ENCODE data around the gene SLC52A3. TPM values are rescaled to one million over a fixed set of nuclear protein-coding genes. Genes with fewer than 3 reads are reported as not detected.

The SLC52A3 gene
- total RNA-seq, 1 donor, result not detected

DNA sequence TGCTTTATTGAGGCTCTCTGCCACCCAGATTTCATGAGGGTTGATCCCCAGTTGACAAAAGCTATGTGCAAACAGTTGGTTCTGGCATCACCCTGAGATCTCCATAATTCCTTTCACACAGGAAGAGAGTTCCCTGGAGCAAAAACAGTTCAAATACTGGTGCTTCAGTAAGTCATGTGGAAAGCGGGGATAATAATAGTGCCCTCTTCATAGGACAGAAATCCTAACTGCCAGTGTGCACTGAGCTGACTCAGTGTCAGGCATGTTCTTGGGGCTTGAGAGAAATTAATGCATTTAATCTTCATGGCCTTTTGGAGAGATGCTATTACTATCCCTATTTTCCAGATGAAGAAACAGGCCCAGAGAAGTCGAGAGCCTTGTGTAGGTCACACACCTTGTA lies 7.9 kb upstream of the SLC52A3 start:
- no peaks in the 10 kb centered on the region for H3K4me1 ChIP-seq (ENCODE audit: insufficient read depth, low read length)
- H3K27ac ChIP-seq (ENCODE audit: low read depth, low read length), result no peak overlapping the region

GRCh38 chr20:775679-776135 lies 7.4 kb upstream of the SLC52A3 start:
- H2AFZ ChIP-seq (ENCODE audit: low read length), result no peak overlapping the region
- no peaks in the 10 kb centered on the region for H3K79me2 ChIP-seq (ENCODE audit: insufficient read depth, low read length)
- no peaks in the 10 kb centered on the region for H4K20me1 ChIP-seq (ENCODE audit: insufficient read depth, low read length)
- no peak for TF ChIP-seq CTCF (IDR thresholded peaks at IDR 0.05; ENCODE audit: extremely low read depth, low read depth, low read length)
- H3K4me1 ChIP-seq (ENCODE audit: insufficient read depth, low read length), result no peaks in the 10 kb centered on the region
- no peaks in the 10 kb centered on the region for H3K27me3 ChIP-seq (ENCODE audit: insufficient read depth, low read length)
- H3K9me3 ChIP-seq (ENCODE audit: low read depth, low read length), result peaks cover 2% of the 10 kb centered on the region
- H3K27ac ChIP-seq (ENCODE audit: low read depth, low read length), result no peak overlapping the region
- no peak for DNase-seq (ENCODE audit: insufficient read length, low spot score, missing footprints)
- no peaks in the 10 kb centered on the region for H3K36me3 ChIP-seq (ENCODE audit: insufficient read depth, low read length)
- no peak overlapping the region for H3K4me2 ChIP-seq (ENCODE audit: insufficient read depth, low read length)
- H3K4me3 ChIP-seq (ENCODE audit: insufficient read depth, low read length), result no peak overlapping the region

More for the DNA sequence above, 7.9 kb upstream of the SLC52A3 start:
- no peaks in the 10 kb centered on the region for H3K79me2 ChIP-seq (ENCODE audit: insufficient read depth, low read length)
- no peaks in the 10 kb centered on the region for H3K9me3 ChIP-seq (ENCODE audit: low read depth, low read length)
- no peak overlapping the region for H2AFZ ChIP-seq (ENCODE audit: low read length)
- H3K36me3 ChIP-seq (ENCODE audit: insufficient read depth, low read length), result no peaks in the 10 kb centered on the region
- no peak overlapping the region for H3K4me3 ChIP-seq (ENCODE audit: insufficient read depth, low read length)
- no peaks in the 10 kb centered on the region for H4K20me1 ChIP-seq (ENCODE audit: insufficient read depth, low read length)
- no peaks in the 10 kb centered on the region for H3K27me3 ChIP-seq (ENCODE audit: insufficient read depth, low read length)
- DNase-seq (ENCODE audit: insufficient read length, low spot score, missing footprints), result no peak
- H3K4me2 ChIP-seq (ENCODE audit: insufficient read depth, low read length), result no peak overlapping the region
- TF ChIP-seq CTCF (IDR thresholded peaks at IDR 0.05; ENCODE audit: extremely low read depth, low read depth, low read length), result no peak

GRCh38 chr20:774660-775057 lies 6.4 kb upstream of the SLC52A3 start:
- TF ChIP-seq CTCF (IDR thresholded peaks at IDR 0.05; ENCODE audit: extremely low read depth, low read depth, low read length), result no peak

DNA sequence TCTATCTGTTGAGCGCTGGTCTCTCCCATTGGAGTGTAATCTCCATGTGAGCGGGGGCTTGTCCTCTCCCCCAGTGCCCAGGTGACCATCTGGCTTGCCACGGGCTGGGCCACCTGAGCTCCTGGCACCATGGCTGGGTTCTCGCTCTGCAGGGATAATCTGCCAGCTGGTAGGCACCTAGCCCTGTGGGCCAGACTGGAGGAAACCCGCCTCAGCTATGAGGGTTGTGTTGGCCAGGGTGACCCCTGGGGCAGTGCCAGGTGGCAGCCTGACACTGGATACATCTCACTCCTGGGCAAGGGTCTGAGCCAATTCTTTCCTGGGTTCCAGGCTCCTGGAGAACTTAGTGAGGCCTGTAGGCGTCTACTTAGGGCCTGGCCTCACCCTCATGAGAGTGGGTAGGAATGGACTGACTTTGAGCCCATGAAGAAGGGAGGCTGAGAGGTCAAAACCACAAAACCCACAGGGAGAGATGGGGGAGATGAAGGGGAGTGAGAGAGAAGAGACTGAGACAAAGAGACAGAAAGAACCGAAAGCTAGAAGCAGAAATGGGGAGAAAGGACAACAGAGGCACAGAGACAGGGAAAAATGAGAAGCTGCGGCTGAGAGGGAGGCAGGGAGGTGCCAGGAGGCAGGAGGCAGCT lies 5.8 kb upstream of the SLC52A3 start:
- no peaks in the 10 kb centered on the region for H3K79me2 ChIP-seq (ENCODE audit: insufficient read depth, low read length)
- no peak overlapping the region for H2AFZ ChIP-seq (ENCODE audit: low read length)
- no peaks in the 10 kb centered on the region for H3K36me3 ChIP-seq (ENCODE audit: insufficient read depth, low read length)
- TF ChIP-seq CTCF (IDR thresholded peaks at IDR 0.05; ENCODE audit: extremely low read depth, low read depth, low read length), result no peak
- no peak overlapping the region for H3K4me2 ChIP-seq (ENCODE audit: insufficient read depth, low read length)
- no peaks in the 10 kb centered on the region for H4K20me1 ChIP-seq (ENCODE audit: insufficient read depth, low read length)
- no peak for DNase-seq (ENCODE audit: insufficient read length, low spot score, missing footprints)
- H3K4me1 ChIP-seq (ENCODE audit: insufficient read depth, low read length), result no peaks in the 10 kb centered on the region
- no peaks in the 10 kb centered on the region for H3K27me3 ChIP-seq (ENCODE audit: insufficient read depth, low read length)
- no peak overlapping the region for H3K4me3 ChIP-seq (ENCODE audit: insufficient read depth, low read length)
- H3K9me3 ChIP-seq (ENCODE audit: low read depth, low read length), result peaks cover 2% of the 10 kb centered on the region
- no peak overlapping the region for H3K27ac ChIP-seq (ENCODE audit: low read depth, low read length)

More at GRCh38 chr20:774660-775057, 6.4 kb upstream of the SLC52A3 start:
- Histone ChIP-seq H3K27me3 (ENCODE audit: insufficient read depth, low read length) (no peaks in the 10 kb centered on the region), H3K27ac (ENCODE audit: low read depth, low read length) (no peak overlapping the region), H3K36me3 (ENCODE audit: insufficient read depth, low read length) (no peaks in the 10 kb centered on the region), H2AFZ (ENCODE audit: low read length) (no peak overlapping the region), H3K9me3 (ENCODE audit: low read depth, low read length) (peaks cover 2% of the 10 kb centered on the region), H4K20me1 (ENCODE audit: insufficient read depth, low read length) (no peaks in the 10 kb centered on the region), H3K79me2 (ENCODE audit: insufficient read depth, low read length) (no peaks in the 10 kb centered on the region), H3K4me3 (ENCODE audit: insufficient read depth, low read length) (no peak overlapping the region), H3K4me2 (ENCODE audit: insufficient read depth, low read length) (no peak overlapping the region), H3K4me1 (ENCODE audit: insufficient read depth, low read length) (no peaks in the 10 kb centered on the region)
- no peak for DNase-seq (ENCODE audit: insufficient read length, low spot score, missing footprints)
